A549 treated with CpdA at 1 μM for 4 hours (cell line): ENCODE measurements around the gene SAFB2. TPM values are rescaled to one million over a fixed set of nuclear protein-coding genes. Genes with fewer than 3 reads are reported as not detected.

Experiments used
- total RNA-seq: library from RNA; stranded (reverse); fragments of 200-300 nt; extraction: Qiagen RNA extraction; gene quantifications from 5 replicates; pipeline ENCODE4 v1.2.3, GENCODE V29; 2022; ENCODE audit warnings: low read depth

The SAFB2 gene
- total RNA-seq = 31.1 to 44.9 TPM (median 39.8 TPM) in 5 replicates

GRCh38 chr19:5622465-5623396, at the start of gene SAFB2, which contains the start of gene SAFB:
Gene SAFB2 (minus strand): TSS chr19:5622776. CDS start chr19:5622715, 61 bp downstream.
Gene SAFB (plus strand): TSS chr19:5623083. CDS start chr19:5623206, 123 bp downstream.

GRCh38 chr19:5567360-5567969, 55.1 kb downstream of the SAFB2 start, which contains the start of gene TINCR:
Gene TINCR (minus strand): TSS chr19:5567953.

Other genes with a start within 250 kb of the SAFB2 start
- not detected in 5 replicates for gene ZNRF4, start 167.4 kb downstream of the SAFB2 start, total RNA-seq
- gene TINCR, start 54.8 kb downstream of the SAFB2 start, total RNA-seq = 2.1 to 3.5 TPM (median 2.7 TPM) in 5 replicates
- 58.8 to 63.8 TPM (median 62.6 TPM) in 5 replicates for gene SAFB, start 307 bp upstream of the SAFB2 start, total RNA-seq
- gene MICOS13, start 57.7 kb upstream of the SAFB2 start, total RNA-seq = 52.3 to 71.7 TPM (median 63.8 TPM) in 5 replicates
- gene HSD11B1L, start 58.3 kb upstream of the SAFB2 start, total RNA-seq = 3.8 to 4.9 TPM (median 4.5 TPM) in 5 replicates
- gene RPL36, start 67.5 kb upstream of the SAFB2 start, total RNA-seq = 721 to 887 TPM (median 768 TPM) in 5 replicates
- gene LONP1, start 97.4 kb upstream of the SAFB2 start, total RNA-seq = 47.0 to 62.5 TPM (median 60.5 TPM) in 5 replicates
- gene CATSPERD, start 97.9 kb upstream of the SAFB2 start, total RNA-seq = 0.05 TPM in 1 of 5 replicates, not detected in the others
- 1.4 to 3.2 TPM (median 2.7 TPM) in 5 replicates for gene PRR22, start 162.0 kb upstream of the SAFB2 start, total RNA-seq
- gene DUS3L, start 168.4 kb upstream of the SAFB2 start, total RNA-seq = 27.8 to 31.9 TPM (median 30.1 TPM) in 5 replicates
- 0.27 to 0.96 TPM (median 0.58 TPM) in 5 replicates for gene NRTN, start 182.3 kb upstream of the SAFB2 start, total RNA-seq
- gene FUT6, start 216.9 kb upstream of the SAFB2 start, total RNA-seq = not detected in 5 replicates
- 0.03 TPM in 1 of 5 replicates, not detected in the others for gene FUT3, start 228.7 kb upstream of the SAFB2 start, total RNA-seq
- gene FUT5, start 247.8 kb upstream of the SAFB2 start, total RNA-seq = not detected in 5 replicates